NCI-H1048 (cell line): ENCODE data around the gene EGFL7.
"Not testable (repeated sequence)": the region's sequence is repeated elsewhere in the genome, so short reads cannot be mapped to it uniquely, and the experiment has no call there.

Source experiments
- DNase-seq: peaks from one replicate; lab custom pipeline; 2025; lab: John Stamatoyannopoulos, UW

Gene EGFL7

DNA sequence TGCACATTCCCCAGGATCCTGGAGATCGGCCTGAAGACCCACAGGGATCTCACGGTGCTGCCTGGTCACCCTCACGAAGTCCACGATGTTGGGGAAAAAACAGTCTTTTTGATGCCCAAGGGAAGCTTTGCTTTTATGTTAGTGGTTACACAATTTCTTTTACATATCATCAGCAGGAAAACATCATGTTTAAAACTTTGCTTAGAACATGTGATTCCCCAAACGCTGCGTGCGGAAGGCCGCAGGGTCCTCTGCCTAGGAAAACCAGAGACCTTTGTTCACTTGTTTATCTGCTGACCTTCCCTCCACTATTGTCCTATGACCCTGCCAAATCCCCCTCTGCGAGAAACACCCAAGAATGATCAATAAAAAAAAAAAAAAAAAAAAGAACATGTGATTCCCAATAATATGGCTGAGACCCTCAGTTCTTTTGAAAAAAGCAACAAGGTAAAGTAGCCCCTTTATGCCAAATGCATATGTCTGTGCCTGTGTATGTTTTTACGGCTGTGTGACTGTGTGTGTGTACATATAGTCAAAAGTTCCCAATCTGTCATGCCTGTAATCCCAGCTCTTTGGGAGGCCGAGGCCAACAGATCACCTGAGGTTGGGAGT, 36.0 kb downstream of the EGFL7 start:
- no peak for DNase-seq

DNA sequence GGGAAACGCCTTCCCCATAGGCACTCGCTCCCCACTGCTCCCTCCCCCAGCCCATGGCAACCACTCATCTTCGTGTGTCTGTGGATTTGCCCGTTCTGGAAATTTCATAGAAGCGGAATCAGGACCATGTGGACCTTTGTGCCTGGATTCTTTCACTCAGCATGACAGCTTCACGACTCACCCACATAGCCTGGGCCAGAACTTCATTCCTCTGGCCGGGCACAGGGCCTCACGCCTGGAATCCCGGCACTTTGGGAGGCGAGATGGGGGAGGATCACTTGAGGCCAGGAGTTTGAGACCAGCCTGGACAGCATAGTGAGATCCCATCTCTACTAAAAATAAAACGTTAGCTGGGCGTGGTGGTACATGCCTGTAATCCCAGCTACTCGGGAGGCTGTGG, 37.6 kb downstream of the EGFL7 start:
- DNase-seq, result no peak

DNA sequence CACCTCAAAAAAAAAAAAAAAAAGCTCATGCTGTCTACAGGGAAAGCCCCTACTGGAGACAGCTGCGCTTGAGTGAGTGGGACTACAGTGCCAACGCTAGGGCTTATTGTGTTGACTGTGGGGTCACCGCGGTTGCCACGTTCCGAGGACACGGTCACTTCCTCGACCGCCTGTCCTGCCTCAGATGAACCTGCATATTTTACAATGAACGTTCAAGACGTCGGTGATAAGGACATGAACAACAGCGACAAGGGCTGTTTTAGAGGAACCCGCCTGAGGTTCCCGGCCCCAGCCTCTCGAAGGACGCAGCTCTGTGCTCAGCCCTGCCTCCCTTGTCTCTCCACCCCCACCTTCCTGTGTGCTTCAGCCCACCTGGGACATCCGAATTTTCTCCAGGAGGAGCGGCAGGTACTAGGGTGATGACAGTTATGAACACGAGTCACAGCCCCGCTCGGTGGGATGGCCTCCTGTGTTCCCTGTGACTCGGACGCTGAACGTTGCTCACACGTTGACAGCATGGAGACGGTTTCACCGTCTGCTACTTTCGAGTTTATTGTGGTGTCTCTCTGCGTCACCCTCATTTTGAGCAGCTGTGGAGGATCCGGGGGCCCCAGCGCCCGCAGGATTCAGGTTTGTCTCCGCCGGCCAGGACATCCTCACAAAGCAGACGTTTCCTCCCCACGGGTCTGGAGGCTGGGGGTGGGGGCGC, 38.4 kb downstream of the EGFL7 start:
- DNase-seq, result no peak

DNA sequence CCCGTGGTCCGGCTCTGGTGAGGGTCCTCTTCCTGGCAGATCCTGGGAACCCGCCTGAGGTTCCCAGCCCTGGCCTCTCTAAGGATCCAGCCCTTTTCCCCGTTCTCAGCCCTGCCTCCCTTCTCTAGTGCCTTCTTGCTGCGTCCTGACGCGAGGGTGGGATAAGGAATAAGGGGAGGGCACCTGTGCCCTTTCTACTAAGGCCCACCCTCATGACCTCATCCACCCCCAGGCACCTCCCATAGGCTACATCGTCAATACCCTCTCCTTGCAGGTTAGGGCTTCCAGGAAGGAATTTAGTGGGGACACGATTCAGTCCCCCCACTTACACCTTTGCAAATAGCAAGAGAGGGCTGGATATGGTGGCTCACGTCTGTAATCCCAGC, 38.9 kb downstream of the EGFL7 start:
- no peak for DNase-seq

DNA sequence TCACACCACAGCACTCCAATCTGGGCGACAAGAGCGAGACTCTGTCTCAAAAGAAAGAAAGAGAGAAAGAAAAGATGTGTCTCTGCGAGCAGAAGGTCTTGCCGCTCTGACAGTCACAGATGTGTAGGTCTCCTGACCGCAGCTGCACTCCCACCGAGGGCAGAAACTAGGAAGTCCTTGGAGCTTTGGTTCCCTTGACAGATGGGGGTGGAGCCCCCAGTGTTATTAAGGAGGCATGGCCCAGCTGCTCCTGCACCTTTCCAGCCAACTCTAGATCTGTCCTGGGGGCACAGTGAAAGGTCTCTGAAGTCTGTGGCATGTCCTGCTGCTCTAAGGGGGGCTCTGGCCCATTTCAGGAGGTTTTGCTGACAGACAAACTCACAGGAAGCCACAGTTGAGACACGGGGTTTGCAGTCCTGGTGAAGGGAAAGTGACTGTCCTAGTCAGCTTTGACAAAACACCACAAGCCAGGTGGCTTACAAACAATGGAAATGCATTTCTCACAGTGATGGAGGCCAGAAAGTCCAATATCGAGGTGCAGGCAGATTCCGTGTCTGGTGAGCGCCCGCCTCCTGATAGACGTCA, 40.7 kb downstream of the EGFL7 start:
- DNase-seq, result no peak

DNA sequence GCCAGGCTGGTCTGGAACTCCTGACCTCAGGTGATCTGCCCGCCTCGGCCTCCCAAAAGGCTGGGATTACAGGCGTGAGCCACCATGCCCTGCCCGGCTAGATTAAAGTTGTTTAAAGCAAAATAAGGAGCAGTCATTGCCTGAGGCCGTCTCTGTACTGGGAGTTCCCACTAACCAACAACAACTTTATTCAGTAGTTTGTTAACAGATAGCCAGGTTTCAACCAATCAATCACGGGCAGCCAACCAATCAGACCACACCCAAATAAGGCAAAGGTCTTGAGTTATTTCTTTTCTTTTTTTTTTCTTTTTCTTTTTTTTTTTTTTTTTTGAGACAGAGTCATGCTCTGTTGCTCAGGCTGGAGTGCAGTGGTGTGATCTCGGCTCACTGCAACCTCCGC, 42.0 kb downstream of the EGFL7 start:
- not testable (repeated sequence) for DNase-seq

DNA sequence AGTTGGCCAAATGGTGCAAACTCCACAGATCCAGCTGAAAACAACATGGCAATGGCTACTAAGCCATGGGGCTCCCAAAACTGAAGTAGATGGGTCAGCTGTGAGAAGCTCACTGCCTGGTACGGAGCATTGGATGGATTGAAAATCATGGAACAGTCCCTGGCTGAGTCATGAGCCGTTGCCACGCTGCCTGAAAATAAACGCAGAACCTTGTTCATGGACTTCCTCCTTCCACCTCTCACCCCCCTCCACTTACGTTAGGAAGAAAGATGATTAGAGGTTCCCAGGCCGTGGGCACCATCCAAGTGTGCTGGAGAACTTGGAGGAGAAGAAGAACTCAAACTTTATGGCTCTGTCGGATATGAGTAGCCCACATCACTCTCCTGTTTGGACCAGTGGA, 42.8 kb downstream of the EGFL7 start:
- no peak for DNase-seq

DNA sequence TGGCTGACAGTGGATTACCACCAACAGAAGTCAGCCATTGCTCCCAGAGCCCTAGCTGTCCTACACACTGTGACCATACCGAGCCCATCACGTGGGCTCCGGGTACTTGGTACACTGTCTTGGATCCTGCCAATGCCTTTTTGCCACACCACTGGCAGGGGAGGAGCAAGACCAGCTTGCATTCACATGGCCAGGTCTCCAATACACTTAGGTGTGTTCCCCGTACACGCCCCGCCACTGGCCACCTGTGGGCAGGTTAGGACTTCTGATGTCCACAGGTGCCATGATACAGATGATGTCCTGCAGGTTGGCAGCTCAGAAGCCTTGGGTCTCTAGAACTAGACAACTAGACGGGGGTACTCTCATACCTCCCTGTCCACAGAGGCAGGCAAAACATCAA, 44.3 kb downstream of the EGFL7 start:
- DNase-seq, result no peak

DNA sequence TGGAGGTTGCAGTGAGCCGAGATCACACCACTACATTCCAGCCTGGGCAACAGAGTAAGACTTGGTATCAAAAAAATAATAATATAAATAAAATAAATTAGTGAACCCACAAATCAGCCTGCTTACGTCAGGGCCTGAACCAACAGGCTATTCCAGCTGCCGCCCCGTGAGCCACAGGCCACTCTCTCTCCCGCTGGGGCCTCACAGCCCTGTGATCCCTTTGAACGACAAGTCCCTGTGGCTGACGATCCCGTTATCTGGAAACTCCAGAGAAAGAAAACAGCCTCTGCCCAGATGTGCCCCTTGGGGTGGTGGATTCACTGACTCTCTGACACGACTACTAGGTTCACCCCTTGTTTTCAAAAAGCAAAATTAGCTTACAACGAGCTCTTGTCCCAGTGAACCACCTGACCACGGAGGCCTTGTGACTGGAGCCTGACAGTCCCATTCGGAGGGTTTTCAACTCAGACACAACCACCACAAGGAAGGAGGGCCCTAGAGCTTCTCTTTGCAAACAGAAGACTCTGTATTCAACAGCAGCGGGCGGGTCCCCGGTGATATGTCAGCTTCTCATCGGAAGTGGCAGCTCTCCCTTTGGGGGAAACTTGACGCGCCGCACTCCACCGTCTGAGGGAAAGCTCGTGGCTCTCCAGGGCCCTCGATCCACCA, 45.3 kb downstream of the EGFL7 start:
- DNase-seq, result no peak

DNA sequence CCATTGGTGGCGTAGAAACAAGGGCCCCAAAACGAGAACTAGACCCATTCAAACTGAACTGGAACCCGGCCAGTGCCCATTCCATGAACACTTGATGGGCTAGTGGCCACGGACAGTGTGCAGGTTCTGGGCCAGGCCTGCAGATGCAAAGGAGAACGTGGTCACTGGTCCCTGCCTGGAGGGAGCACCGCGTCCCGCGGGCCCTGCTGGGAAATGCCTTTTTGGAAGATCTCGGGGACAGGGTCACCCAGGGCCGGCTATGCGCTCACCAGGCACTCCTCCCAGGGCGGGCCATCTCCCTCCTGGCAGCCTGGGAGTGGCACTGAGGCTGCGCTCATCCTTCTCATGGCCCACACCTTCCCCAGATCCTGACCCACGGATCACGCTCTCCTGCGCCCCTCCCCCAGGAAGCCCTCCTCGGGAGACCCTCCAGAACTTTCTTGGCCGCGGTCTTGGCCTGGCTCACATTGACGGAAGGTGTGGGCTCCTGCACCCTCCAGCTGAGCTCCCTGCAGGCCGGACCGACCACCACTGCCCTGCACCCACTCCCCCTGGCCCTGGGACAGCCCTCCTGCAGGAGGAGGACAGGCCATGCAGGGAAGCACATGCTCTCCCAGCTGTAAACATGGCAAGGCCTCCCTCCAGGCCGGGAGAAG, 46.9 kb downstream of the EGFL7 start:
- DNase-seq, result no peak

DNA sequence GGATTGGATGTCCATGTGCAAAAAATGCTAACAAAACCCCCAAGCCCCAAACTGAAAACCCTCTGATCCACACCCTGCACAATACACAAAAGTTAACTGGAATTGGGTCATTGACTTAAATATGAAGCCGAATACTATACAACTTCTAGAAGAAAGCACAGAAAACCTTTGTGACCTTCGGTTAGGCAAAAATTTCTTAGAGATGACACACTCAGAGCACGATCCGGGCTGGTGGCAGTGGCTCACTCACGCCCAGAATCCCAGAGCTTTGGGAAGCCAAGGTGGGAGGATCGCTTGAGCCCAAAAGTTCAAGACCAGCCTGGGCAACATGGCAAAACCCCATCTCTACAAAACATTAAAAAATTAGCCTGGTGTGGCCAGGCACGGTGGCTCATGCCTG, 47.8 kb downstream of the EGFL7 start:
- no peak for DNase-seq

DNA sequence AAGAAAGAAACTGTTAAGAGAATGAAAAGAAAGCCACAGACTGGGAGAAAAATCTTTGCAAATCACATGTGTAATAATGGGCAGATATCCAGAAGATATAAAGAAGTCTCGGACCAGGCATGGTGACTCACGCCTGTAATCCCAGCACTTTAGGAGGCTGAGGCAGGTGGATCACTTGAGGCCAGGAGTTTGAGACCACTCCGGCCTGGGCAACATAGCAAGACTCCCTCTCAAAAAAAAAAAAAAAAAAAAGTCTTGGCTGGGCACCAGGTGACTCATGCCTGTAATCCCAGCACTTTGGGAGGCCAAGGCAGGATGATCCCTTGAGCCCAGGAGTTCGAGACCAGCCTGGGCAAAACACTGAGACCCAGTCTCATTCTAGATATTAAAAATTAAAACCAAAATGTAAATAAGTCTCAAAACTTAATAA, 48.5 kb downstream of the EGFL7 start:
- DNase-seq, result not testable (repeated sequence)

DNA sequence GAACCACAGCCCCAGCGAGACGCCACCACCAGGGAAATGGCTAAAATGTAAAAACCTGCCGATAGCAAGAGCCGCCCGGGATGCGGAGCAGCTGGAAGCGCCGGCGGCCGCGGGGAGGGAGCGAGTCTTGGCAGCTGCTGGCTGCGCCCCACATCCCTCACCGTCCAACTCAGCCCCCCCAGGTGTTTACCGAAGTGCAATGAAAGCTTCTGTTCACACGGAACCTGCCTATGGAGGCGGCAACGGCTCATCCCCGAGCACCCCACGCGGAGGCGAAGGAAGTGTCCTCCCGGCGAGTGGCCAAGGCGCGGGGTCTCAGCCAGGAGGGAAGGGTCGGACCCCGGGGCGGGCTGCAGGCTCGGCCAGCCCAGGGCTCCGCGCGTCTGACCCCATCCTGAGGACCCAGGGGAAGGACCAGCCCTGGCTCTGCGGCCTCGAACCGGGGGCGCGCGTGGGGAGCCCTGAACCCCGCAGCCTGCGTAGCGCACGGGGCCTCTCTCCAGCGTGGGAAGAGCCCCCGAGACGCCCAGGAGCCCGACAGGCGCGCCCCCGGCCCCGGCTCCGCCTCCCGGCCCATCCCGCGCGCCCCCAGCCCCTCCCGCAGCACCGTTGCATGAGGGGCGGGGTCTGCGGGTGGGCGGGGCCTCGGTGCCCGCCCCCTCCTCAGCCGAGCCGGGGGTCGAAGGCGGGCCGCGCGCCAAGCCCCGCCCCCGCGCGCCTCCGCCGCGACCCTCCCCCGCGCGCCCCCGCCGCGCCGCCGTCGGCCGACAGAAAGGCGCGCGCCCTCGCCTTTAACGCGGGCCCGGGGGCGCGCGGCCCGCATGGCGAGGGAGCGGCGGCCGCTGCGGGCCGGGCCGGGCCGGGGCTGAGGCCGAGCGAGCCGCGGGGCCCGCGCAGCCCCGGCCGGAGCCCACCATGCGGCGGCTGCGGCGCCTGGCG, 49.3 kb downstream of the EGFL7 start, which contains the start of gene DIPK1B:
Gene DIPK1B, plus strand, starts transcription at position 822 of the 939 bp plus-strand sequence. Its CDS starts 94 bp downstream, at position 916.
- DNase-seq, result no peak

DNA sequence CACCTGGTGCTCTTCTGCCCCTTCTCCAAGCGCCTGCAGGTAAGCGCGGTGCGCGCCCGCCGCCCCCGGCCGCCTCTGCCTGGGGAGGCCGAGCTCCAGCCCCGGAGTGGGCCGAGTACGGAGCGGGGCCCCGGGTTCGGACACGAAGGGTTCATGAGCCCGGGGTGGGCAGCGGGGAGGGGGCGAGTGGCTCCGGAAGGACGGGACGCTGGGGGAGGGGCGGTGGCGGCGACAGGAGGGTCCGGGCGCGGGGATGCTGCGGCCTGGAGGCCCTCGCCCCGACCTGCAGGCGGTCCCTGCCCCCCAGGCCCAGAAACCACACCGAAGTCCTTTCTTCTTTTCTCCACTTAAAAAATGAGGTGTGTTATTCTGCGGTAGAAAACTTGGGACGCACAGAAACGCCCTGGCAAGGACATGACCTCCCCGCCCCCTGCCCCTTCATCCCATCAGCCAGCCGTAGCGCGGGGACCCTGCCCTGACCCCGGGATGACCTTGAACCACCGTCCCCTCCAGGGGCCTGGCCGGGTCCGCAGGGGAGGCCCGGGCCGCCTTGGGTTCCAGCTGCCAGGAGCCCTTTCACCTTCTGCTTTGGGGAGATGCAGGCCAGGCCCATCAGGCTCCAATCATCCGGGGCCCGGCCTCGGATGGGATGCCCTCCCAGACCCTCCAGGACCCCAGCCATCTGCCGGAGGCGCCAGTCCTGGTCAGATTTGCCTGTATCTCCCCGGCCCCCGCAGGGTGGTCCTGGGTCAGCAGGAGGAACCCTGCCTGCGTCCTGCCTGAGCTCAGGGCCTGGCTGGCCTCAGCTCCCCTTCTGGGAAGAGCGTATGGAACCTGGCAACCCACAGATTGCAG, 50.2 kb downstream of the EGFL7 start:
- no peak for DNase-seq

DNA sequence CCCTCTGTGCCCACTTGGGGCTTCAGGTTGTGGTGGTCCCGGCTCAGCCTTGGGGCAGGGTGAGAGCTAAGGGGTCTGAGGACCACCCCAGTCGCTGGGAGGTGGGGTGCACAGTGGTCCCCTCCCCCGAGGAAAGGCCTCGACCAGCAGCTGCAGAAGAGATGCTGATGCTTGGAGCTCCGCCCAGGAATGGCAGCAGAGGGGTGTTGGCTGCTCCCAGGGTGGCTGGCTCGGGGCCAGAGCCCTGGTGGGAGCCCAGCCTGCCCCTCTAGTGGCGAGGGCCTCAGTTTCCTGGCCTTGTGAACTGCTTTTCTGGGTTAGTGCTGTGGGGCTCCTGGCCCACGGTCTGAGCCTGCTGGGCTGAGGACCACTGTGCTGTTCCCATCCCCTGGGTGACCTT, 50.8 kb downstream of the EGFL7 start:
- DNase-seq, result no peak

DNA sequence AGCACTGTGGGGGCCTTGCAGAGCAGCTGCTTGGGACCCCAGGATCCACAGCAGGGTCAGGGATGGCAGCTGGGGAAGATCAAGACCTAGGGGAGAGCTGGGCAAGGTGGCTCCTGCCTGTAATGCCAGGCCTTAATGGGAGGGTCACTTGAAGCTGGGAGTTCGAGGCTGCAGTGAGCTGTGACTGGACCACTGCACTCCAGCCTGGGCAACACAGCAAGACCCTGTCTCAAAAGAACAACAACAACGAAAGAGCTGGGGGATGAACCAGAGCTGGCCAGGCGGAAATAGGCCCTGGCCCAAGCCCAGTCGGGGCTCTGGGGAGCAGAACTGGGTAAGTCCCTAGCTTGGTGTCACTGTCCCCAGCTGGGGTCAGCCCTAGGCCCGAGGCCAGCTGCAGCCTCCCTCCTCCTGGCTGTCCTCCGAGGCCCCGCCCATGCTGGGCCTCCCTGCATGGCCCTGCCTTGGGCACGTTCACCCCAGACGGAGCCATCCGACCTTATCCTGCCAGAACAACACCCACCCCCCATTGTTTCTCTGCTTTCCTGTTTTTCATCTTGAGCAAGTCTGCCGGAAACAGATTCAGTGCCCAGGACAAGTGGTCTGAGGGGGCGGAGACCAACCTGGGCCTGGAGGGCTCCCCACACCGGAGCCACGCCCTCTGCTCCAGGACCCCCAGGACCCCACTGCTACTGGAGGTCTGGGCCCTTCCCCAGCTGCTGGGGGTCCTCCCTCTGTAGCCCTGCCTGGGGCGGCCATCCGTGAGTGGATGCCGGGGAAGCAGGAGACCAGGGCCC, 51.6 kb downstream of the EGFL7 start:
- DNase-seq, result no peak

DNA sequence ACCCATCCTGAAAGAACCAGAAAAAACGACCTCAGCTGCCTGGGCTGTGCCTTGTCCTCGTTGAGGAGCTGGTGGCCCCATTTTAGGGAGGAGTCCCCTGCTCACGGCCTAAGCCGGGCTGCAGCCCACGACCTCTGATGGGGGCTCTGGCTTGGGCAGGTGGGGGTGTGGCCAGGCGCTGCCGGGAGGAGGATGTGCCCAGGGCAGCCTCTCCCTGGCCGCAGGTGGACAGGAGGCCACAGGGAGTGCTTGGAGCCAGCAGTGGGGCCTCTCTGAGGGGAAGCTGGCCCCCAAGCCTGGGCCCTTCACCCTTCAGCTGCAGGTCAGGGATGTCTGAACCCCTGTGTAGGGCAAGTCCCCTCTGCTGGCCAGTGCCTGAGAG, 52.2 kb downstream of the EGFL7 start:
- no peak for DNase-seq

DNA sequence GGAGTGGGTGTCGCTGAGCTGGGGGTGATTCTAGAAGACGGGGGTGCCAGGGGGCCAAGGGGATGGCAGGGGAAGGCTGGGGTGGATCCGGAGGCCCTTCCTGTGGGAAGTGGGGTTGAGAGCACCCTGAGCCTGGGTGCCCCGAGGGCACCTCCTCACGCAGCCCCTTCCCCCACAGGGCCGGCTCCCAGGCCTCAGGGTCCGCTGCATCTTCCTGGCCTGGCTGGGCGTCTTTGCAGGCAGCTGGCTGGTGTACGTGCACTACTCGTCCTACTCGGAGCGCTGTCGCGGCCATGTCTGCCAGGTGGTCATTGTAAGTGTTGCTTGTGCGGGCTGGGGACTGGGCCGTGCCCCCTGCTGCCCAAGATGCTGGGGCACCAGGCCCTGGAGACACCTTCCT, 54.7 kb downstream of the EGFL7 start:
- no peak for DNase-seq

DNA sequence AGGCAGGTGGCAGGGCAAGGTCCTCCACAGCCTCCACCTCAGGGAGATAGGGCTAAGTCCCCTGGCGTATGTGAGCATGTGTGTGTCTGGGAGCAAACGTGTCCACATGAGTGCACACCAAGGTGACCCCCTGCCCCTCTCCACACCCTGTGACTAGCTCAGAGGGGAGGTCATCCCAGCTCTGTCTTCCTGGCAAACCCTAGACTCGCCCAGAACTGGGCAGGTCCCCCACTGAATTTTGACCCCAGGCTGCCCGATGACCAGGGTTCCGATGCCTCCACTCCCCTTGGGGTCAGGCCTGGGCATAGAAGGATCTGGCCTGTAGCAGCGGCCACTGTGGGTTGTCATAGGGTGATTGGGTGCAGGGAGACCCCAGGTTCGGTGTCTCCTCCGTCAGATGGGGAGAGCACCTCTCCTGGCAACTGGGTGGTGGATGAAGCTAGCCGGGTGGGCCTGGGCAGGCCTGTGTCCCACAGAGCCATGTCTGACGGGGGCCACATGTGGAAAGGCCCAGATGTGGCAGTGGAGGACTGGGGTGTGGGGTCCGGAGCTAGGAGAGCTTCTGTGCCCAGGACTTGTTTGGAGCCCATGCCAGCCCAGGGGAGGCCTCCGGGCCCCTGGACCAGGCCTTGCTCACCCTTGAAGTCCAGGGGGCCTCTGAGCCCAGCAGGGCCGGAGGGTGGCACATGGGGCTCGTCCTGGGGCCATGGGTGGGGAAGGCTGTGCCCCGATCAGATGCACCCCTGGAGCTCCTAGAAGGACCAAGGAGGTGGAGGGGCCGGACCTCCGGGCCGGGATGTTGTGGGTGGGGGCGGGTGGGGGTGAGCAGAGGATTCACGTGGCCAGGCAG, 55.9 kb downstream of the EGFL7 start:
- no peak for DNase-seq
